ENCODE measurements around the gene SNRNP48.

SNRNP48 gene

GRCh38 chr6:7580537-7580926, 9.5 kb upstream of the SNRNP48 start:
- no peak overlapping the region for H3K9ac ChIP-seq (ENCODE audit: low read depth, low read length)
- H3K27ac ChIP-seq (ENCODE audit: low read depth, low read length) = no peak overlapping the region
- WGBS = 95% methylated on average over 13 of the region's 13 CpGs

GRCh38 chr6:7580927-7581618, 8.9 kb upstream of the SNRNP48 start:
- no peaks in the 10 kb centered on the region for H3K9me3 ChIP-seq (ENCODE audit: insufficient read depth, low read depth, low read length)
- no peak overlapping the region for H3K9ac ChIP-seq (ENCODE audit: low read depth, low read length)
- H3K36me3 ChIP-seq (ENCODE audit: insufficient read depth, low read length) = peaks cover 93% of the 10 kb centered on the region
- no peak overlapping the region for H3K4me3 ChIP-seq (ENCODE audit: low read length)
- WGBS = 93% methylated on average over 14 of the region's 14 CpGs
- H3K4me1 ChIP-seq (ENCODE audit: insufficient read depth, low read length) = no peaks in the 10 kb centered on the region
- H3K27ac ChIP-seq (ENCODE audit: low read depth, low read length) = no peak overlapping the region
- H3K27me3 ChIP-seq (ENCODE audit: insufficient read depth, low read length) = no peaks in the 10 kb centered on the region

More at GRCh38 chr6:7580537-7580926, 9.5 kb upstream of the SNRNP48 start:
- Histone ChIP-seq H3K27me3 (ENCODE audit: insufficient read depth, low read length) (no peaks in the 10 kb centered on the region), H3K4me1 (ENCODE audit: insufficient read depth, low read length) (no peaks in the 10 kb centered on the region), H3K9me3 (ENCODE audit: insufficient read depth, low read depth, low read length) (no peaks in the 10 kb centered on the region), H3K4me3 (ENCODE audit: low read length) (no peak overlapping the region), H3K36me3 (ENCODE audit: insufficient read depth, low read length) (peaks cover 98% of the 10 kb centered on the region)

GRCh38 chr6:7585287-7585930, 4.6 kb upstream of the SNRNP48 start:
- Histone ChIP-seq H3K27ac (ENCODE audit: low read depth, low read length) (no peak overlapping the region), H3K9me3 (ENCODE audit: insufficient read depth, low read depth, low read length) (no peaks in the 10 kb centered on the region), H3K4me3 (ENCODE audit: low read length) (no peak overlapping the region), H3K9ac (ENCODE audit: low read depth, low read length) (no peak overlapping the region), H3K4me1 (ENCODE audit: insufficient read depth, low read length) (peaks cover 7% of the 10 kb centered on the region; the same call in 1 of the 2 replicates), H3K27me3 (ENCODE audit: insufficient read depth, low read length) (no peaks in the 10 kb centered on the region), H3K36me3 (ENCODE audit: insufficient read depth, low read length) (peaks cover 50% of the 10 kb centered on the region)
- WGBS = 97% methylated on average over 28 of the region's 28 CpGs

- peaks cover 29% of the 10 kb centered on the region for H3K36me3 ChIP-seq (ENCODE audit: insufficient read depth, low read length)
- peaks cover 18% of the 10 kb centered on the region; the same call in 1 of the 2 replicates for H3K4me1 ChIP-seq (ENCODE audit: insufficient read depth, low read length)
- no peaks in the 10 kb centered on the region for H3K9me3 ChIP-seq (ENCODE audit: insufficient read depth, low read depth, low read length)
- H3K27ac ChIP-seq (ENCODE audit: low read depth, low read length) = no peak overlapping the region
- H3K4me3 ChIP-seq (ENCODE audit: low read length) = no peak overlapping the region
- WGBS = 83% methylated on average over 3 of the region's 3 CpGs
- H3K27me3 ChIP-seq (ENCODE audit: insufficient read depth, low read length) = no peaks in the 10 kb centered on the region
- no peak overlapping the region for H3K9ac ChIP-seq (ENCODE audit: low read depth, low read length)
Measured at GRCh38 chr6:7587631-7588100, 2.3 kb upstream of the SNRNP48 start.

- Histone ChIP-seq H3K27ac (ENCODE audit: low read depth, low read length) (no peak overlapping the region), H3K36me3 (ENCODE audit: insufficient read depth, low read length) (peaks cover 27% of the 10 kb centered on the region)
Measured at GRCh38 chr6:7588506-7588905, 1.5 kb upstream of the SNRNP48 start.

GRCh38 chr6:7589221-7589620, 777 bp upstream of the SNRNP48 start:
- Histone ChIP-seq H3K27ac (ENCODE audit: low read depth, low read length) (no peak overlapping the region), H3K4me3 (ENCODE audit: low read length) (no peak overlapping the region)

More at GRCh38 chr6:7588506-7588905, 1.5 kb upstream of the SNRNP48 start:
- Histone ChIP-seq H3K9me3 (ENCODE audit: insufficient read depth, low read depth, low read length) (no peaks in the 10 kb centered on the region), H3K27me3 (ENCODE audit: insufficient read depth, low read length) (no peaks in the 10 kb centered on the region), H3K4me1 (ENCODE audit: insufficient read depth, low read length) (peaks cover 18% of the 10 kb centered on the region; the same call in 1 of the 2 replicates), H3K9ac (ENCODE audit: low read depth, low read length) (no peak overlapping the region), H3K4me3 (ENCODE audit: low read length) (no peak overlapping the region)
- WGBS = 88% methylated on average over 1 of the region's 4 CpGs

GRCh38 chr6:7590918-7591302, 912 bp downstream of the SNRNP48 start:
- Histone ChIP-seq H3K36me3 (ENCODE audit: insufficient read depth, low read length) (peaks cover 31% of the 10 kb centered on the region), H3K27me3 (ENCODE audit: insufficient read depth, low read length) (no peaks in the 10 kb centered on the region), H3K27ac (ENCODE audit: low read depth, low read length) (no peak overlapping the region), H3K9me3 (ENCODE audit: insufficient read depth, low read depth, low read length) (no peaks in the 10 kb centered on the region), H3K9ac (ENCODE audit: low read depth, low read length) (peak overlapping the region; percentile 77; the same call in 1 of the 2 replicates), H3K4me1 (ENCODE audit: insufficient read depth, low read length) (peaks cover 18% of the 10 kb centered on the region; the same call in 1 of the 2 replicates), H3K4me3 (ENCODE audit: low read length) (peak overlapping the region; percentile 85)
- 23% methylated on average over 10 of the region's 10 CpGs for WGBS

More at GRCh38 chr6:7589221-7589620, 777 bp upstream of the SNRNP48 start:
- WGBS = 92% methylated on average over 2 of the region's 3 CpGs
- no peaks in the 10 kb centered on the region for H3K27me3 ChIP-seq (ENCODE audit: insufficient read depth, low read length)
- peaks cover 27% of the 10 kb centered on the region for H3K36me3 ChIP-seq (ENCODE audit: insufficient read depth, low read length)
- H3K9ac ChIP-seq (ENCODE audit: low read depth, low read length) = no peak overlapping the region
- peaks cover 18% of the 10 kb centered on the region; the same call in 1 of the 2 replicates for H3K4me1 ChIP-seq (ENCODE audit: insufficient read depth, low read length)
- H3K9me3 ChIP-seq (ENCODE audit: insufficient read depth, low read depth, low read length) = no peaks in the 10 kb centered on the region

GRCh38 chr6:7591770-7592169, 1.8 kb downstream of the SNRNP48 start:
- H3K4me3 ChIP-seq (ENCODE audit: low read length) = peak overlapping the region; percentile 85
- peaks cover 18% of the 10 kb centered on the region; the same call in 1 of the 2 replicates for H3K4me1 ChIP-seq (ENCODE audit: insufficient read depth, low read length)
- WGBS = 91% methylated on average over 5 of the region's 5 CpGs
- H3K27ac ChIP-seq (ENCODE audit: low read depth, low read length) = no peak overlapping the region
- H3K9me3 ChIP-seq (ENCODE audit: insufficient read depth, low read depth, low read length) = no peaks in the 10 kb centered on the region
- peaks cover 40% of the 10 kb centered on the region for H3K36me3 ChIP-seq (ENCODE audit: insufficient read depth, low read length)
- no peak overlapping the region for H3K9ac ChIP-seq (ENCODE audit: low read depth, low read length)
- H3K27me3 ChIP-seq (ENCODE audit: insufficient read depth, low read length) = no peaks in the 10 kb centered on the region

- no peaks in the 10 kb centered on the region for H3K27me3 ChIP-seq (ENCODE audit: insufficient read depth, low read length)
- H3K4me1 ChIP-seq (ENCODE audit: insufficient read depth, low read length) = peaks cover 18% of the 10 kb centered on the region; the same call in 1 of the 2 replicates
- no peak overlapping the region for H3K4me3 ChIP-seq (ENCODE audit: low read length)
- WGBS = 89% methylated on average over 1 of the region's 1 CpG
- no peak overlapping the region for H3K27ac ChIP-seq (ENCODE audit: low read depth, low read length)
- H3K9ac ChIP-seq (ENCODE audit: low read depth, low read length) = no peak overlapping the region
- H3K36me3 ChIP-seq (ENCODE audit: insufficient read depth, low read length) = peaks cover 54% of the 10 kb centered on the region
- H3K9me3 ChIP-seq (ENCODE audit: insufficient read depth, low read depth, low read length) = no peaks in the 10 kb centered on the region
Measured at GRCh38 chr6:7593229-7593628, 3.2 kb downstream of the SNRNP48 start.

GRCh38 chr6:7594579-7595125, 4.7 kb downstream of the SNRNP48 start:
- Histone ChIP-seq H3K9me3 (ENCODE audit: insufficient read depth, low read depth, low read length) (no peaks in the 10 kb centered on the region), H3K27me3 (ENCODE audit: insufficient read depth, low read length) (no peaks in the 10 kb centered on the region), H3K4me3 (ENCODE audit: low read length) (no peak overlapping the region), H3K36me3 (ENCODE audit: insufficient read depth, low read length) (peaks cover 68% of the 10 kb centered on the region), H3K4me1 (ENCODE audit: insufficient read depth, low read length) (peaks cover 13% of the 10 kb centered on the region), H3K27ac (ENCODE audit: low read depth, low read length) (no peak overlapping the region), H3K9ac (ENCODE audit: low read depth, low read length) (no peak overlapping the region)
- 95% methylated on average over 4 of the region's 4 CpGs for WGBS

GRCh38 chr6:7604003-7604402, 14.0 kb downstream of the SNRNP48 start:
- no peaks in the 10 kb centered on the region; the same call in 1 of the 2 replicates for H3K4me1 ChIP-seq (ENCODE audit: insufficient read depth, low read length)
- 92% methylated on average over 4 of the region's 4 CpGs for WGBS
- peaks cover 100% of the 10 kb centered on the region for H3K36me3 ChIP-seq (ENCODE audit: insufficient read depth, low read length)
- H3K4me3 ChIP-seq (ENCODE audit: low read length) = no peak overlapping the region
- H3K9me3 ChIP-seq (ENCODE audit: insufficient read depth, low read depth, low read length) = no peaks in the 10 kb centered on the region
- no peak overlapping the region for H3K27ac ChIP-seq (ENCODE audit: low read depth, low read length)
- H3K9ac ChIP-seq (ENCODE audit: low read depth, low read length) = no peak overlapping the region
- H3K27me3 ChIP-seq (ENCODE audit: insufficient read depth, low read length) = no peaks in the 10 kb centered on the region

Data from HUES64 (cell line).